HUES6 (cell line): ENCODE measurements around the gene DAP.

Source experiments
- H3K27ac ChIP-seq: 2 replicates; pipeline ENCODE4 v1.7.0; 2013; ENCODE audit warnings: low read depth, mild to moderate bottlenecking, low read length, inconsistent platforms
- H3K27me3 ChIP-seq: 2 replicates; pipeline ENCODE4 v1.6.1; 2013; ENCODE audit warnings: low read length; ENCODE audit not compliant: control insufficient read depth, insufficient read depth
- H3K36me3 ChIP-seq: 2 replicates; pipeline ENCODE4 v1.6.1; 2013; ENCODE audit warnings: low read length; ENCODE audit not compliant: control insufficient read depth, insufficient read depth
- H3K4me1 ChIP-seq: 2 replicates; pipeline ENCODE4 v1.6.1; 2013; ENCODE audit warnings: low read length; ENCODE audit not compliant: control insufficient read depth, insufficient read depth
- H3K4me3 ChIP-seq: 2 replicates; pipeline ENCODE4 v1.5.1; 2013; ENCODE audit warnings: low read depth, low read length
- H3K9ac ChIP-seq: one replicate; pipeline ENCODE4 v1.6.1; 2013; ENCODE audit warnings: mild to moderate bottlenecking, low read length
- H3K9me3 ChIP-seq: 2 replicates; pipeline ENCODE4 v1.6.1; 2013; ENCODE audit warnings: low read depth, low read length; ENCODE audit not compliant: control insufficient read depth, insufficient read depth

DAP gene

GRCh38 chr5:10734037-10734709, 26.9 kb downstream of the DAP start:
- Histone ChIP-seq H3K36me3 (peaks cover 19% of the 10 kb centered on the region), H3K27ac (no peak overlapping the region), H3K9ac (no peak overlapping the region), H3K9me3 (no peaks in the 10 kb centered on the region), H3K4me3 (no peak overlapping the region), H3K27me3 (no peaks in the 10 kb centered on the region), H3K4me1 (0 out of 2 replicates have a peak, but pooled peaks cover 3% of the 10 kb centered on the region)

GRCh38 chr5:10733426-10733825, 27.6 kb downstream of the DAP start:
- peaks cover 19% of the 10 kb centered on the region for H3K36me3 ChIP-seq

GRCh38 chr5:10731913-10732312, 29.1 kb downstream of the DAP start:
- no peaks in the 10 kb centered on the region for H3K9me3 ChIP-seq
- H3K9ac ChIP-seq = no peak overlapping the region
- peaks cover 25% of the 10 kb centered on the region for H3K36me3 ChIP-seq
- 0 out of 2 replicates have a peak, but pooled peaks cover 3% of the 10 kb centered on the region for H3K4me1 ChIP-seq
- H3K27ac ChIP-seq = no peak overlapping the region
- no peak overlapping the region for H3K4me3 ChIP-seq
- no peaks in the 10 kb centered on the region for H3K27me3 ChIP-seq

More at GRCh38 chr5:10733426-10733825, 27.6 kb downstream of the DAP start:
- Histone ChIP-seq H3K9me3 (no peaks in the 10 kb centered on the region), H3K4me3 (no peak overlapping the region), H3K4me1 (0 out of 2 replicates have a peak, but pooled peaks cover 3% of the 10 kb centered on the region), H3K27ac (no peak overlapping the region), H3K9ac (no peak overlapping the region), H3K27me3 (no peaks in the 10 kb centered on the region)

GRCh38 chr5:10730043-10730351, 31.0 kb downstream of the DAP start:
- 0 out of 2 replicates have a peak, but pooled peaks cover 3% of the 10 kb centered on the region for H3K4me1 ChIP-seq

GRCh38 chr5:10729320-10730042, 31.6 kb downstream of the DAP start:
- H3K27me3 ChIP-seq = no peaks in the 10 kb centered on the region
- H3K36me3 ChIP-seq = peaks cover 28% of the 10 kb centered on the region
- 0 out of 2 replicates have a peak, but pooled peaks cover 3% of the 10 kb centered on the region for H3K4me1 ChIP-seq
- H3K27ac ChIP-seq = no peak overlapping the region
- no peak overlapping the region for H3K4me3 ChIP-seq
- no peak overlapping the region for H3K9ac ChIP-seq
- H3K9me3 ChIP-seq = no peaks in the 10 kb centered on the region

More at GRCh38 chr5:10730043-10730351, 31.0 kb downstream of the DAP start:
- peaks cover 28% of the 10 kb centered on the region for H3K36me3 ChIP-seq
- H3K9me3 ChIP-seq = no peaks in the 10 kb centered on the region
- no peak overlapping the region for H3K27ac ChIP-seq
- no peaks in the 10 kb centered on the region for H3K27me3 ChIP-seq
- no peak overlapping the region for H3K9ac ChIP-seq
- H3K4me3 ChIP-seq = no peak overlapping the region

- H3K9ac ChIP-seq = no peak overlapping the region
- peaks cover 28% of the 10 kb centered on the region for H3K36me3 ChIP-seq
- no peaks in the 10 kb centered on the region for H3K27me3 ChIP-seq
- no peaks in the 10 kb centered on the region for H3K9me3 ChIP-seq
- peaks cover 3% of the 10 kb centered on the region; the same call in 1 of the 2 replicates for H3K4me1 ChIP-seq
- no peak overlapping the region for H3K4me3 ChIP-seq
- H3K27ac ChIP-seq = no peak overlapping the region
These were observed 32.4 kb downstream of the DAP start for GRCh38 chr5:10728679-10729078.

GRCh38 chr5:10727861-10728260, 33.2 kb downstream of the DAP start:
- no peaks in the 10 kb centered on the region for H3K27me3 ChIP-seq
- H3K36me3 ChIP-seq = peaks cover 22% of the 10 kb centered on the region
- no peak overlapping the region for H3K27ac ChIP-seq

GRCh38 chr5:10726913-10727517, 34.0 kb downstream of the DAP start:
- Histone ChIP-seq H3K27me3 (no peaks in the 10 kb centered on the region), H3K27ac (no peak overlapping the region), H3K9me3 (no peaks in the 10 kb centered on the region), H3K36me3 (peaks cover 13% of the 10 kb centered on the region), H3K4me3 (no peak overlapping the region), H3K4me1 (peaks cover 3% of the 10 kb centered on the region; the same call in 1 of the 2 replicates), H3K9ac (no peak overlapping the region)

More at GRCh38 chr5:10727861-10728260, 33.2 kb downstream of the DAP start:
- no peak overlapping the region for H3K4me3 ChIP-seq
- no peaks in the 10 kb centered on the region for H3K9me3 ChIP-seq
- H3K4me1 ChIP-seq = peaks cover 3% of the 10 kb centered on the region; the same call in 1 of the 2 replicates
- no peak overlapping the region for H3K9ac ChIP-seq

GRCh38 chr5:10726179-10726912, 34.7 kb downstream of the DAP start:
- Histone ChIP-seq H3K36me3 (peaks cover 10% of the 10 kb centered on the region), H3K9ac (no peak overlapping the region), H3K4me1 (peaks cover 3% of the 10 kb centered on the region; the same call in 1 of the 2 replicates), H3K4me3 (no peak overlapping the region), H3K27ac (no peak overlapping the region), H3K27me3 (no peaks in the 10 kb centered on the region), H3K9me3 (no peaks in the 10 kb centered on the region)

GRCh38 chr5:10725636-10726035, 35.4 kb downstream of the DAP start:
- Histone ChIP-seq H3K4me3 (no peak overlapping the region), H3K27ac (no peak overlapping the region), H3K36me3 (peaks cover 10% of the 10 kb centered on the region)

More at GRCh38 chr5:10725636-10726035, 35.4 kb downstream of the DAP start:
- H3K27me3 ChIP-seq = no peaks in the 10 kb centered on the region
- no peak overlapping the region for H3K9ac ChIP-seq
- peaks cover 3% of the 10 kb centered on the region; the same call in 1 of the 2 replicates for H3K4me1 ChIP-seq
- H3K9me3 ChIP-seq = no peaks in the 10 kb centered on the region
